A673 (cell line): ENCODE measurements around the gene LCLAT1. TPM values are rescaled to one million over a fixed set of nuclear protein-coding genes. Genes with fewer than 3 reads are reported as not detected.

ENCODE experiments used
- BruUV-seq: library from RNA; stranded (reverse); fragments of 400-500 nt; replicated peaks from 2 replicates; lab custom pipeline; 2021; lab: Mats Ljungman, UMichigan
- CTCF ChIA-PET: fragments of 300-600 bp; sonication (Branson Sonifier 250); formaldehyde crosslinking; loops from one replicate; lab custom pipeline; 2022; ENCODE audit warnings: antibody characterized with exemption; lab: Charles Lee
- POLR2A ChIA-PET: fragments of 300-600 bp; sonication (Branson Sonifier 250); formaldehyde crosslinking; loops from one replicate; lab custom pipeline; 2022; ENCODE audit warnings: antibody characterized with exemption; ENCODE audit not compliant: low non-redundant PET; lab: Charles Lee
- DNase-seq: peaks from one replicate; pipeline ENCODE4 v3.0.0-alpha.2; 2015; ENCODE audit warnings: low spot score
- H3K27ac ChIP-seq: fragments of 200-600 bp; sonication (generic); 2 replicates; pipeline ENCODE4 v1.5.1; 2016; ENCODE audit warnings: mixed run types, low read depth, mild to moderate bottlenecking, mixed read lengths, antibody characterized with exemption, low read length; ENCODE audit not compliant: poor library complexity, severe bottlenecking
- H3K27me3 ChIP-seq: fragments of 200-600 bp; sonication (generic); replicated peaks from 2 replicates; pipeline ENCODE4 v1.6.1; 2017; ENCODE audit warnings: mixed run types, low read depth, mild to moderate bottlenecking, mixed read lengths, antibody characterized with exemption, low read length; ENCODE audit not compliant: insufficient read depth, poor library complexity
- H3K36me3 ChIP-seq: fragments of 200-600 bp; sonication (generic); 2 replicates; pipeline ENCODE4 v1.6.1; 2016; ENCODE audit warnings: mixed run types, mild to moderate bottlenecking, mixed read lengths, antibody characterized with exemption, low read length; ENCODE audit not compliant: insufficient read depth, poor library complexity, severe bottlenecking
- H3K4me1 ChIP-seq: fragments of 200-600 bp; sonication (generic); 2 replicates; pipeline ENCODE4 v1.6.1; 2017; ENCODE audit warnings: mixed run types, mild to moderate bottlenecking, mixed read lengths, antibody characterized with exemption, low read length; ENCODE audit not compliant: insufficient read depth, poor library complexity, severe bottlenecking
- H3K4me3 ChIP-seq: fragments of 200-600 bp; sonication (generic); 2 replicates; pipeline ENCODE4 v1.5.1; 2016; ENCODE audit warnings: low read depth, mixed run types, mild to moderate bottlenecking, mixed read lengths, low read length; ENCODE audit not compliant: poor library complexity, severe bottlenecking
- H3K9me3 ChIP-seq: fragments of 200-600 bp; sonication (generic); 2 replicates; pipeline ENCODE4 v1.6.1; 2016; ENCODE audit warnings: mixed run types, low read depth, mild to moderate bottlenecking, mixed read lengths, antibody characterized with exemption, low read length; ENCODE audit not compliant: poor library complexity, severe bottlenecking
- CTCF ChIP-seq: fragments of 300-800, 200-600 bp; sonication (generic); conservative IDR thresholded peaks from 2 replicates; pipeline ENCODE4 v1.5.1; 2017; ENCODE audit warnings: low read depth, mild to moderate bottlenecking, antibody characterized with exemption, low read length, moderate library complexity, mixed read lengths
- EZH2 ChIP-seq: fragments of 200-600 bp; sonication (generic); IDR thresholded peaks from 2 replicates; pipeline ENCODE4 v1.6.1; 2017; ENCODE audit warnings: borderline replicate concordance, low read depth, mild to moderate bottlenecking, mixed read lengths, antibody characterized with exemption, low read length; ENCODE audit not compliant: poor library complexity, severe bottlenecking
- intact Hi-C: fragments of 100-400 bp; cut with micrococcal nuclease; formaldehyde crosslinking; loops from one replicate; pipeline ENCODE4 v1.10.0; 2022; ENCODE audit not compliant: unreplicated experiment
- total RNA-seq: library from RNA; stranded (reverse); gene quantifications from 2 replicates; pipeline ENCODE4 v1.2.3, GENCODE V29; 2021

The LCLAT1 gene
- total RNA-seq, 1 experiment from 2014 or later: 35.3 TPM

- TF ChIP-seq EZH2 (no peak), CTCF (no peak)
- H3K4me1 ChIP-seq: peaks cover 6% of the 10 kb centered on the region
- ChIA-PET POLR2A (no interaction called here), CTCF (no interaction called here)
- no TSS peak for BruUV-seq
- no peak overlapping the region for H3K4me3 ChIP-seq
- no peak for DNase-seq
- H3K9me3 ChIP-seq: no peaks in the 10 kb centered on the region
- H3K27ac ChIP-seq: no peak overlapping the region
- H3K27me3 ChIP-seq: no peaks in the 10 kb centered on the region
- no peaks in the 10 kb centered on the region for H3K36me3 ChIP-seq
- intact Hi-C loops: no loop called here
These were observed 37.9 kb downstream of the LCLAT1 start for GRCh38 chr2:30484995-30485394.

- Histone ChIP-seq H3K27ac (no peak overlapping the region), H3K27me3 (no peaks in the 10 kb centered on the region), H3K4me3 (no peak overlapping the region), H3K4me1 (peaks cover 6% of the 10 kb centered on the region), H3K36me3 (no peaks in the 10 kb centered on the region), H3K9me3 (no peaks in the 10 kb centered on the region)
- TF ChIP-seq CTCF (no peak), EZH2 (no peak)
- no TSS peak for BruUV-seq
- no peak for DNase-seq
- POLR2A ChIA-PET: no interaction called here
- intact Hi-C loops: no loop called here
- CTCF ChIA-PET: no interaction called here
These were observed 39.6 kb downstream of the LCLAT1 start for GRCh38 chr2:30486655-30487054.

- peaks cover 9% of the 10 kb centered on the region for H3K4me1 ChIP-seq
- no peaks in the 10 kb centered on the region for H3K36me3 ChIP-seq
- TF ChIP-seq EZH2: no peak
- TF ChIP-seq CTCF: no peak
- BruUV-seq: no TSS peak
- H3K27ac ChIP-seq: no peak overlapping the region
- no peak overlapping the region for H3K4me3 ChIP-seq
- H3K27me3 ChIP-seq: no peaks in the 10 kb centered on the region
- H3K9me3 ChIP-seq: no peaks in the 10 kb centered on the region
- ChIA-PET CTCF (no interaction called here), POLR2A (no interaction called here)
- intact Hi-C loops: no loop called here
- DNase-seq: no peak
These were observed 40.6 kb downstream of the LCLAT1 start for GRCh38 chr2:30487603-30488002.
